Breast epithelium (tissue), 4 donors: ENCODE results near the gene GPC6. TPM values are rescaled to one million over a fixed set of nuclear protein-coding genes. Genes with fewer than 3 reads are reported as not detected.

Source experiments
- DNase-seq, 2 donors: peaks; one replicate each; pipeline ENCODE4 v3.0.0-alpha.2; 2019; ENCODE audit warnings: low spot score in 2 of 2
- H3K27ac ChIP-seq, 2 donors: fragments of 200-600 bp; sonication (generic) in 1 of 2; one replicate each; pipeline ENCODE4 v1.5.1; 2016 to 2019; ENCODE audit warnings: mild to moderate bottlenecking in 1 of 2
- H3K27me3 ChIP-seq, 2 donors: fragments of 200-600 bp; sonication (generic) in 1 of 2; one replicate each; pipeline versions ENCODE4 v1.5.1 to v1.6.0; 2017 to 2019; ENCODE audit warnings: control low read depth in 1 of 2, mild to moderate bottlenecking in 1 of 2
- H3K36me3 ChIP-seq: fragments of 200-600 bp; one replicate; pipeline ENCODE4 v1.5.1; 2019
- H3K4me1 ChIP-seq, 2 donors: fragments of 200-600 bp; sonication (generic); one replicate each; pipeline ENCODE4 v1.5.1; 2016 to 2019; ENCODE audit warnings: control low read depth in 1 of 2
- H3K4me3 ChIP-seq, 3 donors: fragments of 200-600 bp; sonication (generic); 1 replicate in 2 of 3; 2 replicates in 1 of 3; pipeline ENCODE4 v1.5.1; 2016 to 2019; ENCODE audit warnings: mild to moderate bottlenecking in 3 of 3, moderate library complexity in 2 of 3
- H3K9me3 ChIP-seq, 2 donors: fragments of 200-600 bp; sonication (generic) in 1 of 2; one replicate each; pipeline ENCODE4 v1.5.1; 2016 to 2019; ENCODE audit warnings: control low read depth in 1 of 2
- CTCF ChIP-seq, 3 donors: fragments of 450-650 bp; IDR thresholded peaks; one replicate each; pipeline ENCODE4 v1.5.1; 2016 to 2017; ENCODE audit warnings: antibody characterized with exemption in 3 of 3, mild to moderate bottlenecking in 3 of 3, moderate library complexity in 3 of 3
- POLR2A ChIP-seq: fragments of 450-650 bp; IDR thresholded peaks from one replicate; pipeline ENCODE4 v1.6.1; 2016; ENCODE audit warnings: antibody characterized with exemption, mild to moderate bottlenecking, moderate library complexity
- POLR2AphosphoS5 ChIP-seq, 3 donors: sonication (generic); formaldehyde crosslinking; IDR thresholded peaks; one replicate each; pipeline ENCODE4 v1.6.1; 2017; ENCODE audit warnings: antibody characterized with exemption in 3 of 3
- intact Hi-C: fragments of 100-400 bp; cut with DNase I; formaldehyde crosslinking; loops from one replicate; pipeline ENCODE4 v1.15.1; 2023; ENCODE audit warnings: low total_unique reads
- total RNA-seq, 3 donors: library from RNA; depleted of rRNA; stranded (reverse); fragments of >200 nt; gene quantifications; one replicate each; pipeline ENCODE4 v1.1.0, GENCODE V29; 2016

The GPC6 gene
- total RNA-seq, 3 donors from 2014 or later = 3.5 to 44.0 (median 4.9) TPM

DNA sequence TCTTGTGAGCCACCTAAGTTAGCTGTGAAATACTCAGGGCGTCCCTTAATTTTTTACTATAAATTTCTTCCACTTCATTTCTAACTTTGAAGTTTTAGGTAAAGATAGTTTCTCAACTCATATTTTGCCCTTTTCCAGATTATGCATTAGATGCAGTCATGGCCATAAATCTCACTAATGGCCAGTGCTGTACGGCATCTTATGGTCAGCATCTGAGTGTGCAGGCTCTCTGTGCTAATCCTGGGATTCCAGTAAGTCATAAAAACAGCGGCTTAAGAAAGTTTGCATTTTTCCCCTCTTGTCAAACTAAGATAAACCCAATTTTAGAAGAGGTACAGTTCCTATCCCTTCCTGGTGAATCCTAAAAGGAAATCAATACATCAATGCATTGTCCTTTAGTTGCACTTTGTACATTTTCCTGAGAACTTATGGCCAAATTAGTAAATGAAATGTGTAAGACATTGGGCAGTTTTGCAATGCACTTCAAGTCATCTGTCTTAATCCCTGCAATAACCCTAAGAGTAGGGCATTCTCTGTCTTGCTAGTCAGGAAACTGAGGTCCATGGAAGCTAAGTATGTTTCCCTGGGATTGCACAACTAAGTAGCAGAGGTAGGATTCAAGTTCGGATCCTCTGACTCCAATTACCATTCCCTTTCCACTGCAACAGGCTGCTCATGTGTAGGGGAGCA is 1106.7 kb downstream of the GPC6 start:
- no peak overlapping the region for H3K4me3 ChIP-seq
- no peaks in the 10 kb centered on the region for H3K9me3 ChIP-seq
- H3K27ac ChIP-seq = no peak overlapping the region
- no peaks in the 10 kb centered on the region for H3K36me3 ChIP-seq
- H3K27me3 ChIP-seq = no peaks in the 10 kb centered on the region
- intact Hi-C loops = no loop called here
- DNase-seq = no peak
- H3K4me1 ChIP-seq = no peaks in the 10 kb centered on the region
- TF ChIP-seq POLR2A = no peak
- no peak for TF ChIP-seq POLR2AphosphoS5 (IDR thresholded peaks at IDR 0.05)
- TF ChIP-seq CTCF (IDR thresholded peaks at IDR 0.05) = no peak

DNA sequence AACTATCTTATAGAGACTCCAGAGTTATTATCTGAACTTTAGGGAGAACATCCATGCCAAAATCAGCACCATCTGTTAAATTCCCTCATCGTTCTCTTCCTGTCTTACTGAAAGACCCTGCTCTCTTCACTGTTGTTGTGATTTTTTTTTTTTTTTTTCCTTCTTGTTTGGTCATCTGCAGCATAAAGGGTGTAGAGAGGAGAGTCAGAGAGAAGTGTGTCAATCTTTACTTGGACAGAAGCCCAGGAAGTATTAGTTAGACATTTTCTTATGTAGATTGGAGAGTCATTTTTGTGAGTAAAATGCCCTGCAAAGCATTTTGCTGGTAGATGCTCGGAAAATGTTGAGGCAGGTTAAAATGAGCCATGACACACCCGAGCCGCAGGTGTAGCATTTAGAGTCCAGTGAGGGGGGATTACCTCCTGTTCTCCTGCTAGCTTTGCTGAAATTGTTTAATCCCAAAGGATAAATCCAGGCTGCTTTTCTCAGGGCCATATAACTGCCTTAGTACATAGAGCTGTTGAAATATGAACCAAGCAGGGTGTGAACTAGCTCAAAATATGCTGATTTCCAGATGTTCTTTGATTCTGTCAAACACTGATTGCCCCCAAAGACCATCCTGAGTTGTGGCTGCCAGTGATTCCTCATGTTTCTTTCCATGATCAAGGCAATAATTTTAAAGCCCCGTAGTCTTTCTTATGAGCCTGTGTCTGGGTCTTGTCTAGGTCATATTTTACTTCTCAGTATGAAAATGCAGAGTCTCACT is 1109.3 kb downstream of the GPC6 start:
- TF ChIP-seq POLR2AphosphoS5 (IDR thresholded peaks at IDR 0.05) (no peak), CTCF (IDR thresholded peaks at IDR 0.05) (no peak), POLR2A (no peak)
- DNase-seq = no peak

DNA sequence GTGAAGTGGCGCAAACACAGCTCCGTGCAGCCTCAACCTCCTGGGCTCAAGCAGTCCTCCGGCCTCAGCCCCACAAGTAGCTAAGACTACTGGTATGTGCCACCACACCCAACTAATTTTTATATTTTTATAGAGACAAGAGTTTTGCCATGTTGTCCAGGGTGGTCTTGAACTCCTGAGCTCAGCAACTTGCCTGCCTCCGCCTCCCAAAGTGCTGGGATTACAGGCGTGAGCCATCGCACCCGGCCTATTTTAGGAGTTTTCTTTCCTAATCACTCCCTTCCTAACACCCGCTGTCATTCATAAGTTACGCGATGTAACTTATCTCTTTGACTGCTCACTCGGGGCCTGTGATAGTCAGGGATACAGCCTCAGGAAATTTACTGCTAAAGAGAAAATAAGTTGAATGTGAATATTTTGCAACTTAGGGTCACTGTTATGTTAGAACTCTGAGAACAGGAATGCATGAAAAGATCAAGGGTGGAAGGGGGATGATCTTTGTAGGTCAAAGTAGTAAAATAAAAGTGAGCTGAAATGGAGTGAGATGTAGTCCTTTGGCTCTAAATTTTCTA is 1112.6 kb downstream of the GPC6 start:
- intact Hi-C loops = no loop called here
- DNase-seq = no peak
- no peak overlapping the region for H3K27ac ChIP-seq

More for the DNA sequence above, 1109.3 kb downstream of the GPC6 start:
- no peaks in the 10 kb centered on the region for H3K4me1 ChIP-seq
- no peak overlapping the region for H3K4me3 ChIP-seq
- no peaks in the 10 kb centered on the region for H3K27me3 ChIP-seq
- H3K27ac ChIP-seq = no peak overlapping the region
- no peaks in the 10 kb centered on the region for H3K9me3 ChIP-seq
- intact Hi-C loops = no loop called here
- no peaks in the 10 kb centered on the region for H3K36me3 ChIP-seq

DNA sequence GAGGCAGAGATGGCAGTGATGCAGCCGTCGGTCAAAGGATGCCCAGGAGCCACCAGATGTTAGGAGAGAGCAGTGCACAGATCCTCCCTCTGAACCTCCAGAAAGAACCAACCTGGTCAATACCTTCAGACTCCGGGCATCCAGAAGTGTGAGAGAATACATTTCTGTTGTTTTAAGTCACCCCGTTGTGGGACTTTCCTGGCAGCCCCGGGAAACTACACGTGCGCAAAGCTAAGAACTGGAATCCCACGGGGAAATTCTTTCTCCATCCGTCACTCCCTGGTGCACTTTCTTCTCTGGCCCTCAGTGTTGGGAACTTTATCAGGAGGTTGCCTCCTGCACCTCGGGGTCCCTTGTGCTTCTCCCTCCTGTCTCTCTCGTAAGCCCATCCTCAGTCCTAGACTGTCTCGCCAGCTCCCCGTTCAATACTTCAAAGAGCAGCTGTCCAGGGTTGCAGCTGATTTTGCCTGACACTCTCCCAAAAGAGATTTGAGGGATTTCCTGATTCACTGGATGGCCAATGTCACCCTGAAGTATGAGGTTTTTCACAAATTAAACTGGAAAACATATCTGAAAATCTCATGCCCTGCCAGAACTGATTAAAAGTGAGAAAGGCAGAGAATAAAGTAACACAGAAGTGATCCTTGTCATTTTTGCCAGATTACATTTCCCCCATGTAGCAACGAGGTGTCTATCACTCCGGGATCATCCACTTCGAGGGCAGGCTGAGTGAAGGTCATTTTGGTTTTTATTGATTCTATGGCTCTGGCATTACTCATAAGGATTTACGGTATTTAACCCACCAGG is 1116.0 kb downstream of the GPC6 start:
- TF ChIP-seq POLR2A = no peak
- TF ChIP-seq CTCF (IDR thresholded peaks at IDR 0.05) = no peak
- no peak for TF ChIP-seq POLR2AphosphoS5 (IDR thresholded peaks at IDR 0.05)
- DNase-seq = no peak
- Histone ChIP-seq H3K27me3 (no peaks in the 10 kb centered on the region), H3K36me3 (no peaks in the 10 kb centered on the region), H3K4me3 (no peak overlapping the region), H3K9me3 (no peaks in the 10 kb centered on the region), H3K27ac (no peak overlapping the region), H3K4me1 (no peaks in the 10 kb centered on the region)
- intact Hi-C loops = no loop called here

More for the DNA sequence above, 1112.6 kb downstream of the GPC6 start:
- Histone ChIP-seq H3K27me3 (no peaks in the 10 kb centered on the region), H3K4me1 (no peaks in the 10 kb centered on the region), H3K9me3 (no peaks in the 10 kb centered on the region), H3K4me3 (no peak overlapping the region), H3K36me3 (no peaks in the 10 kb centered on the region)
- TF ChIP-seq POLR2AphosphoS5 (IDR thresholded peaks at IDR 0.05) (no peak), POLR2A (no peak), CTCF (IDR thresholded peaks at IDR 0.05) (no peak)
